A673 (cell line): Measurements from ENCODE around the gene LIPK. TPM values are rescaled to one million over a fixed set of nuclear protein-coding genes. Genes with fewer than 3 reads are reported as not detected.
"Not testable (repeated sequence)": the region's sequence is repeated elsewhere in the genome, so short reads cannot be mapped to it uniquely, and the experiment has no call there.

Source experiments
- BruUV-seq: library from RNA; stranded (reverse); fragments of 400-500 nt; replicated peaks from 2 replicates; lab custom pipeline; 2021; lab: Mats Ljungman, UMichigan
- CTCF ChIA-PET: fragments of 300-600 bp; sonication (Branson Sonifier 250); formaldehyde crosslinking; loops from one replicate; lab custom pipeline; 2022; ENCODE audit warnings: antibody characterized with exemption; lab: Charles Lee
- POLR2A ChIA-PET: fragments of 300-600 bp; sonication (Branson Sonifier 250); formaldehyde crosslinking; loops from one replicate; lab custom pipeline; 2022; ENCODE audit warnings: antibody characterized with exemption; ENCODE audit not compliant: low non-redundant PET; lab: Charles Lee
- DNase-seq: peaks from one replicate; pipeline ENCODE4 v3.0.0-alpha.2; 2015; ENCODE audit warnings: low spot score
- H3K27ac ChIP-seq: fragments of 200-600 bp; sonication (generic); 2 replicates; pipeline ENCODE4 v1.5.1; 2016; ENCODE audit warnings: mixed run types, low read depth, mild to moderate bottlenecking, mixed read lengths, antibody characterized with exemption, low read length; ENCODE audit not compliant: poor library complexity, severe bottlenecking
- H3K27me3 ChIP-seq: fragments of 200-600 bp; sonication (generic); replicated peaks from 2 replicates; pipeline ENCODE4 v1.6.1; 2017; ENCODE audit warnings: mixed run types, low read depth, mild to moderate bottlenecking, mixed read lengths, antibody characterized with exemption, low read length; ENCODE audit not compliant: insufficient read depth, poor library complexity
- H3K36me3 ChIP-seq: fragments of 200-600 bp; sonication (generic); 2 replicates; pipeline ENCODE4 v1.6.1; 2016; ENCODE audit warnings: mixed run types, mild to moderate bottlenecking, mixed read lengths, antibody characterized with exemption, low read length; ENCODE audit not compliant: insufficient read depth, poor library complexity, severe bottlenecking
- H3K4me1 ChIP-seq: fragments of 200-600 bp; sonication (generic); 2 replicates; pipeline ENCODE4 v1.6.1; 2017; ENCODE audit warnings: mixed run types, mild to moderate bottlenecking, mixed read lengths, antibody characterized with exemption, low read length; ENCODE audit not compliant: insufficient read depth, poor library complexity, severe bottlenecking
- H3K4me3 ChIP-seq: fragments of 200-600 bp; sonication (generic); 2 replicates; pipeline ENCODE4 v1.5.1; 2016; ENCODE audit warnings: low read depth, mixed run types, mild to moderate bottlenecking, mixed read lengths, low read length; ENCODE audit not compliant: poor library complexity, severe bottlenecking
- H3K9me3 ChIP-seq: fragments of 200-600 bp; sonication (generic); 2 replicates; pipeline ENCODE4 v1.6.1; 2016; ENCODE audit warnings: mixed run types, low read depth, mild to moderate bottlenecking, mixed read lengths, antibody characterized with exemption, low read length; ENCODE audit not compliant: poor library complexity, severe bottlenecking
- EZH2 ChIP-seq: fragments of 200-600 bp; sonication (generic); IDR thresholded peaks from 2 replicates; pipeline ENCODE4 v1.6.1; 2017; ENCODE audit warnings: borderline replicate concordance, low read depth, mild to moderate bottlenecking, mixed read lengths, antibody characterized with exemption, low read length; ENCODE audit not compliant: poor library complexity, severe bottlenecking
- intact Hi-C: fragments of 100-400 bp; cut with micrococcal nuclease; formaldehyde crosslinking; loops from one replicate; pipeline ENCODE4 v1.10.0; 2022; ENCODE audit not compliant: unreplicated experiment
- total RNA-seq: library from RNA; stranded (reverse); gene quantifications from 2 replicates; pipeline ENCODE4 v1.2.3, GENCODE V29; 2021
- TF ChIP-seq, protein P1 (sequence below): fragments of 300-800, 200-600 bp; sonication (generic); conservative IDR thresholded peaks from 2 replicates; pipeline ENCODE4 v1.5.1; 2017; ENCODE audit warnings: low read depth, mild to moderate bottlenecking, antibody characterized with exemption, low read length, moderate library complexity, mixed read lengths

LIPK gene
- total RNA-seq, 1 experiment from 2014 or later = not detected

DNA sequence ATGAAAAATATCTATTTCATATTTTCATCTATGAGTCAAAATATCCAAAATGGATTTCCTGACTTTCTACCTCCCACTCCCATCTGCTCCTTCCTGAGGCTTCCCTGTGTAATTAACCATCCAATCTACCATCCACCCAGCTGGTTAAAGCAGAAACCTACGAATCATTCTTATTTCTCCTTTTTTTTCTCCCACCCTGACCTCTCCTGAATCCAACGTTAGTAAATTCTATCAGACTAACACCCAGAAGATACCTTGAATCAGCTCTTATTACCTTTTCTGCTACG lies 45.5 kb upstream of the LIPK start:
- TF ChIP-seq EZH2 = no peak
- TF ChIP-seq, protein P1, sequence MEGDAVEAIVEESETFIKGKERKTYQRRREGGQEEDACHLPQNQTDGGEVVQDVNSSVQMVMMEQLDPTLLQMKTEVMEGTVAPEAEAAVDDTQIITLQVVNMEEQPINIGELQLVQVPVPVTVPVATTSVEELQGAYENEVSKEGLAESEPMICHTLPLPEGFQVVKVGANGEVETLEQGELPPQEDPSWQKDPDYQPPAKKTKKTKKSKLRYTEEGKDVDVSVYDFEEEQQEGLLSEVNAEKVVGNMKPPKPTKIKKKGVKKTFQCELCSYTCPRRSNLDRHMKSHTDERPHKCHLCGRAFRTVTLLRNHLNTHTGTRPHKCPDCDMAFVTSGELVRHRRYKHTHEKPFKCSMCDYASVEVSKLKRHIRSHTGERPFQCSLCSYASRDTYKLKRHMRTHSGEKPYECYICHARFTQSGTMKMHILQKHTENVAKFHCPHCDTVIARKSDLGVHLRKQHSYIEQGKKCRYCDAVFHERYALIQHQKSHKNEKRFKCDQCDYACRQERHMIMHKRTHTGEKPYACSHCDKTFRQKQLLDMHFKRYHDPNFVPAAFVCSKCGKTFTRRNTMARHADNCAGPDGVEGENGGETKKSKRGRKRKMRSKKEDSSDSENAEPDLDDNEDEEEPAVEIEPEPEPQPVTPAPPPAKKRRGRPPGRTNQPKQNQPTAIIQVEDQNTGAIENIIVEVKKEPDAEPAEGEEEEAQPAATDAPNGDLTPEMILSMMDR = no peak
- intact Hi-C loops = no loop called here
- no TSS peak for BruUV-seq
- no peak overlapping the region for H3K4me3 ChIP-seq
- H3K27me3 ChIP-seq = no peaks in the 10 kb centered on the region
- no peaks in the 10 kb centered on the region for H3K36me3 ChIP-seq
- H3K4me1 ChIP-seq = peaks cover 14% of the 10 kb centered on the region
- no peak for DNase-seq
- H3K27ac ChIP-seq = no peak overlapping the region
- ChIA-PET CTCF (interaction anchor here (0.9 kb wide), 1 partner anchor 95 kb away, joined by 3 read pairs; no protein-coding TSS in a partner anchor), POLR2A (no interaction called here)
- no peaks in the 10 kb centered on the region for H3K9me3 ChIP-seq

DNA sequence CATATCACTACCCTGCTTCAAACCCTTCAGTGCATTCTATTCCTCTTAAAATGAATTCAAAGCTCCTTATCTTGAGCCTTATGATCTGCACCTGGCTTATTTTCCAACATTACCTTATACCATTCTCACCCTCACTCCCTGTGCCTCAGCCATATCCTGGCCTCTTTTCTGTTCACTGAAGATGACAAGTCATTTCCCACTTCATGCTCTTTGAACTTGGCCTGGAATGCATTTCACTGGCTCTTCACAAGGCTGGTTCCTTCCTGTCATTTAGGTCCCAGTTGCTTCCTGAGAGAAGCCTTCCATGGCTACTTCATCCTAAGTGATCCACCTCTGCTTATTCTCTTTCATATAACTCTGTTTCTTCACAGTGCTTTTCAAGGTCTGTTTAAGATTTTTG lies 45.0 kb upstream of the LIPK start:
- no peak overlapping the region for H3K4me3 ChIP-seq
- CTCF ChIA-PET = interaction anchor here (0.9 kb wide), 1 partner anchor 96 kb away, joined by 3 read pairs; no protein-coding TSS in a partner anchor
- no peaks in the 10 kb centered on the region for H3K27me3 ChIP-seq
- H3K4me1 ChIP-seq = peaks cover 14% of the 10 kb centered on the region
- intact Hi-C loops = no loop called here
- H3K27ac ChIP-seq = no peak overlapping the region
- no peak for TF ChIP-seq EZH2
- TF ChIP-seq, protein P1 = no peak
- H3K36me3 ChIP-seq = no peaks in the 10 kb centered on the region
- POLR2A ChIA-PET = no interaction called here
- no peaks in the 10 kb centered on the region for H3K9me3 ChIP-seq
- BruUV-seq = no TSS peak
- DNase-seq = no peak

DNA sequence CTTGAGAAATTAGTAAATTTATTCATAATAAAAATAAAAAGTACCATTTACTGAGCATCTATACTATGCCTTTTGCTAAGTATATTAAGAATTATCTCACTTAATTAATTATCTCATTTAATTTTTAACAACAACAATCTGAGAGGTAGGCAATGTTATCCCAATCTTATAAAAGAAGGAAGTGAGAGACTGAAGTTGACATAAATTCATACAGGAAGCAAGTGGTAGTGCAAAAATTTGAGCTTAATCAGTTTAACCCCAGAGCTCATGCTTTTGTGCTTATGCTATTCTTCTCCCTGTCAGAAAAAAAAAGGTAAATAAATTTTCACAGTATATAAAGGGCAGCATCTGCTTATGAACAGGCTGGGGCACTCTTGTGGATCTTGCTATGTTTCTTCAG lies 44.5 kb upstream of the LIPK start:
- Histone ChIP-seq H3K4me3 (no peak overlapping the region), H3K36me3 (no peaks in the 10 kb centered on the region), H3K27me3 (no peaks in the 10 kb centered on the region), H3K9me3 (no peaks in the 10 kb centered on the region), H3K4me1 (peaks cover 14% of the 10 kb centered on the region), H3K27ac (no peak overlapping the region)
- CTCF ChIA-PET = no interaction called here
- no peak for DNase-seq
- no TSS peak for BruUV-seq
- TF ChIP-seq, protein P1 = no peak
- TF ChIP-seq EZH2 = no peak
- intact Hi-C loops = no loop called here
- POLR2A ChIA-PET = no interaction called here

DNA sequence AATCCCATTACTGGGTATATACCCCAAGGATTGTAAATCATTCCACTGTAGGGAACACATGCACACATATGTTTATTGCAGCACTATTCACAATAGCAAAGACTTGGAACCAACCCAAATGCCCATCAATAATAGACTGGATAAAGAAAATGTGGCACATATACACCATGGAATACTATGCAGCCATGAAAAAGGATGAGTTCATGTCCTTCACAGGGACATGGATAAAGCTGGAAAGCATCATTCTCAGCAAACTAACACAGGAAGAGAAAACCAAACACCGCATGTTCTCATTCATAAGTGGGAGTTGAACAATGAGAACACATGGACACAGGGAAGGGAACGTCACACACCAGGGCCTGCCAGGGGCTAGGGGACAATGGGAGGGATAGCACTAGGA lies 42.9 kb upstream of the LIPK start:
- H3K27me3 ChIP-seq, DNase-seq, POLR2A ChIA-PET, CTCF ChIA-PET, intact Hi-C loops, H3K36me3 ChIP-seq, H3K4me3 ChIP-seq, H3K9me3 ChIP-seq, BruUV-seq, H3K27ac ChIP-seq: not testable (repeated sequence)
- H3K4me1 ChIP-seq = peaks cover 14% of the 10 kb centered on the region
